CD4-positive, alpha-beta memory T cell (primary cell): ENCODE results near the gene UMAD1. TPM values are rescaled to one million over a fixed set of nuclear protein-coding genes. Genes with fewer than 3 reads are reported as not detected.
A peak's percentile ranks its signal among the peaks of the same experiment; 100 is the strongest.

Experiments
- CTCF ChIA-PET: fragments of 350-600 bp; sonication (Branson Sonifier 250); formaldehyde crosslinking; loops from one replicate; lab custom pipeline; 2021; ENCODE audit warnings: inconsistent platforms; ENCODE audit not compliant: partially characterized antibody; lab: Charles Lee
- POLR2A ChIA-PET: fragments of 350-600 bp; sonication (Branson Sonifier 250); formaldehyde crosslinking; loops from one replicate; lab custom pipeline; 2021; ENCODE audit not compliant: partially characterized antibody; lab: Charles Lee
- DNase-seq, 5 donors: peaks; one replicate each; pipeline versions ENCODE4 v3.0.0 to v3.0.0-alpha.2; 2020 to 2022; ENCODE audit warnings: mixed read lengths in 1 of 5
- H3K27ac ChIP-seq: one replicate; pipeline ENCODE4 v1.7.0; 2013; ENCODE audit warnings: low read depth, low read length
- H3K27me3 ChIP-seq: 2 replicates; pipeline ENCODE4 v1.7.0; 2013; ENCODE audit warnings: mild to moderate bottlenecking, low read length, moderate library complexity; ENCODE audit not compliant: insufficient read depth
- H3K36me3 ChIP-seq: 2 replicates; pipeline ENCODE4 v1.7.0; 2013; ENCODE audit warnings: mild to moderate bottlenecking, low read length, moderate library complexity; ENCODE audit not compliant: insufficient read depth
- H3K4me1 ChIP-seq: 2 replicates; pipeline ENCODE4 v1.7.0; 2013; ENCODE audit warnings: mild to moderate bottlenecking, low read length, moderate library complexity; ENCODE audit not compliant: insufficient read depth
- H3K4me3 ChIP-seq, 2 donors: one replicate each; pipeline ENCODE4 v1.7.0; 2013; ENCODE audit warnings: low read length in 2 of 2, mild to moderate bottlenecking in 1 of 2
- H3K9me3 ChIP-seq, 2 donors: one replicate each; pipeline ENCODE4 v1.7.0; 2013; ENCODE audit warnings: low read length in 2 of 2, control low read depth in 1 of 2; ENCODE audit not compliant: control insufficient read depth in 1 of 2
- H3K27ac Mint-ChIP-seq, 7 donors: one replicate each; pipeline ENCODE4 v1.8.0; 2020 to 2021; ENCODE audit warnings: mixed read lengths in 7 of 7, mild to moderate bottlenecking in 6 of 7, inconsistent platforms in 3 of 7, moderate library complexity in 3 of 7
- H3K27me3 Mint-ChIP-seq, 2 donors: one replicate each; pipeline ENCODE4 v1.8.0; 2020 to 2021; ENCODE audit warnings: mixed read lengths in 2 of 2
- H3K36me3 Mint-ChIP-seq, 2 donors: one replicate each; pipeline ENCODE4 v1.8.0; 2020 to 2021; ENCODE audit warnings: mixed read lengths in 2 of 2, inconsistent platforms in 1 of 2, mild to moderate bottlenecking in 1 of 2
- H3K4me1 Mint-ChIP-seq, 4 donors: one replicate each; pipeline ENCODE4 v1.8.0; 2020 to 2021; ENCODE audit warnings: mixed read lengths in 4 of 4, mild to moderate bottlenecking in 1 of 4
- H3K4me3 Mint-ChIP-seq, 8 donors: one replicate each; pipeline ENCODE4 v1.8.0; 2020 to 2021; ENCODE audit warnings: mixed read lengths in 8 of 8, mild to moderate bottlenecking in 7 of 8, moderate library complexity in 6 of 8, inconsistent platforms in 3 of 8
- H3K9me3 Mint-ChIP-seq, 8 donors: one replicate each; pipeline ENCODE4 v1.8.0; 2020 to 2021; ENCODE audit warnings: mixed read lengths in 8 of 8, mild to moderate bottlenecking in 5 of 8, inconsistent platforms in 3 of 8, moderate library complexity in 1 of 8
- intact Hi-C: fragments of 100-400 bp; cut with micrococcal nuclease; formaldehyde crosslinking; loops from one replicate; pipeline ENCODE4 v1.15.1; 2023
- polyA plus RNA-seq, 2 donors: library from polyadenylated mRNA; unstranded; fragments of 300-500 nt; fragmentation: Illumina TruSeq; gene quantifications; one replicate each; pipeline ENCODE4 v1.2.3, GENCODE V29; 2021
- total RNA-seq, 2 experiments: library from RNA; stranded (reverse); gene quantifications; one replicate each; pipeline ENCODE4 v1.2.3, GENCODE V29; 2021

UMAD1 gene
- total and polyA plus RNA-seq, 4 experiments from 2014 or later, result 23.5 to 36.7 (median 27.6) TPM

DNA sequence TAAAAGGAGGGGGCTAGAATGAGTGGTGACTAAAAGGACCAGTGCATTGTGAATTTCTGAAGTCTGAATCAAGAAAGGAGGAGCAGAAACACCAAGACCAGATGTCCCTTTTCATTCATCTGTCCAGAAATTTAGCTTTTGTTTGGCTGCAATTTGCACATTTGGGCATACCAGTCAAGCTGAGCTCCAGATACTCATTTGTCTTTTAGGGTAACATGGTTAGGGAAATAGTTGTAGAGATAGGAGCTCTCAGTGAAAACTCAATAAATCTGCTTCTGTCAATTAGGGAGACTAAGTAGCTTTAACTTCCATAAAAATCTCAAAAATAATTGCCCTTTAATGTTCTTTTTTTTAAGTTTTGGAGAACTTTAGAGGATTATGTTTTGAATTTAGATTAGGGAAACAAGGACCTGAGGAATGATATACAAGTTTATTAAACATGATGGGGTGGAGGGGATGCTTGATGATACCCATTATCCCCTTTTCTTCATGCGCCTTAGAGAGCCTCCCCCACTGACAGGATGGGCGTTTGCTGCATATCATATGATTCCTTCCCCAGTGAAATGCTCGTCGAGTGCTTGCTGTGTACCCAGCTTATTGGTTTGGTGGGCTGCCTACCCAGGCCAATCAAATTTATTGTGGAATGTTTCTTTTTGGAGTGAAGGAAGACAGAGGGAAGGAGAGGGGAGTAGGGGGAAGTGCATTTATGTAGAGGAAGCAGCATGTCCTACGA is 128.6 kb downstream of the UMAD1 start:
- H3K4me3 ChIP-seq, result no peak overlapping the region
- Mint-ChIP-seq H3K4me3 (no peak overlapping the region), H3K36me3 (no peaks in the 10 kb centered on the region), H3K9me3 (no peaks in the 10 kb centered on the region), H3K4me1 (peaks cover 22 to 33% (median 25%) of the 10 kb centered on the region in 4 donors), H3K27ac (peak overlapping the region in 2 of 7 donors; percentile 6 to 30), H3K27me3 (no peaks in the 10 kb centered on the region)
- no peak overlapping the region for H3K27ac ChIP-seq
- H3K4me1 ChIP-seq, result peaks cover 21% of the 10 kb centered on the region
- DNase-seq, result no peak
- H3K27me3 ChIP-seq, result no peaks in the 10 kb centered on the region
- no peaks in the 10 kb centered on the region for H3K36me3 ChIP-seq
- ChIA-PET POLR2A (no interaction called here), CTCF (interaction anchor here (0.7 to 1.2 kb wide), 2 partner anchors 11 to 421 kb away, joined by 3 to 4 read pairs; no protein-coding TSS in a partner anchor)
- intact Hi-C loops, result no loop called here
- no peaks in the 10 kb centered on the region for H3K9me3 ChIP-seq

- Histone ChIP-seq H3K36me3 (no peaks in the 10 kb centered on the region), H3K4me3 (no peak overlapping the region), H3K27ac (no peak overlapping the region), H3K9me3 (no peaks in the 10 kb centered on the region), H3K4me1 (peaks cover 13% of the 10 kb centered on the region), H3K27me3 (no peaks in the 10 kb centered on the region)
- H3K4me3 Mint-ChIP-seq, result no peak overlapping the region
- POLR2A ChIA-PET, result no interaction called here
- H3K9me3 Mint-ChIP-seq, result no peaks in the 10 kb centered on the region
- DNase-seq, result no peak
- intact Hi-C loops, result no loop called here
- peaks cover 14 to 29% (median 20%) of the 10 kb centered on the region in 4 donors for H3K4me1 Mint-ChIP-seq
- CTCF ChIA-PET, result interaction anchor here (1.2 kb wide), 1 partner anchor 420 kb away, joined by 4 read pairs; no protein-coding TSS in a partner anchor
- H3K36me3 Mint-ChIP-seq, result peaks cover 0 to 5% of the 10 kb centered on the region in 2 donors
- no peaks in the 10 kb centered on the region for H3K27me3 Mint-ChIP-seq
- peak overlapping the region in 1 of 7 donors; percentile 53 for H3K27ac Mint-ChIP-seq
Observed at GRCh38 chr7:7769710-7770627, 129.4 kb downstream of the UMAD1 start.

GRCh38 chr7:7771452-7771851 is 130.9 kb downstream of the UMAD1 start:
- Histone ChIP-seq H3K36me3 (no peaks in the 10 kb centered on the region), H3K4me3 (no peak overlapping the region), H3K4me1 (peaks cover 11% of the 10 kb centered on the region), H3K27me3 (no peaks in the 10 kb centered on the region), H3K27ac (no peak overlapping the region), H3K9me3 (no peaks in the 10 kb centered on the region)
- no peak for DNase-seq
- Mint-ChIP-seq H3K4me3 (no peak overlapping the region), H3K4me1 (peaks cover 11 to 28% (median 19%) of the 10 kb centered on the region in 4 donors), H3K27ac (no peak overlapping the region), H3K9me3 (no peaks in the 10 kb centered on the region), H3K27me3 (no peaks in the 10 kb centered on the region), H3K36me3 (peaks cover 0 to 5% of the 10 kb centered on the region in 2 donors)
- ChIA-PET CTCF (interaction anchor here (2.7 kb wide), 1 partner anchor 10 kb away, joined by 12 read pairs; no protein-coding TSS in a partner anchor), POLR2A (no interaction called here)
- intact Hi-C loops, result no loop called here

DNA sequence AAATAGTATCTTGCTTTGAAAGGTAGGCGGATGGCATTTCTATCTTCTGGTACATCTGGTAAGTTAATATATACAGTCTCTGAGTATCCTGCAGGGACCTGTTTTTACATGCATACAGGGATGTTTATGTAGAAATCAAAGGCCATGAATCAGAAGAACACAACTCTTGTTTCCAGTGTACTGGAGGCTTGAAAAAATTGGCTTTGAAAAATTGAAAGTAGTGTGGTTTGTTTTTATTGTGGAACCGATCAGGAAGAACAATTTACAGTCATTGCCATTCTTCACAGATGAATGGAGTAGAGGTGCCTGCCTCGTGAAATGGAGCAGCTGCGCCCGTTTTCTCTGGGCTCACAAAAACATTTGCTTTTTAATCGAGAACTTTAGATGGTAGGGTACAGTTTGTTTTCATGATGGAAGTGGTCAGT is 131.9 kb downstream of the UMAD1 start:
- Histone ChIP-seq H3K9me3 (no peaks in the 10 kb centered on the region), H3K27me3 (no peaks in the 10 kb centered on the region), H3K4me3 (no peak overlapping the region), H3K36me3 (no peaks in the 10 kb centered on the region), H3K4me1 (peaks cover 11% of the 10 kb centered on the region), H3K27ac (no peak overlapping the region)
- H3K27ac Mint-ChIP-seq, result peak overlapping the region in 6 of 7 donors; percentile 39 to 79 (median 66)
- peak overlapping the region; percentile 57 to 89 (median 83) for H3K4me3 Mint-ChIP-seq
- no peaks in the 10 kb centered on the region for H3K27me3 Mint-ChIP-seq
- peaks cover 0 to 5% of the 10 kb centered on the region in 2 donors for H3K36me3 Mint-ChIP-seq
- H3K4me1 Mint-ChIP-seq, result peaks cover 11 to 28% (median 19%) of the 10 kb centered on the region in 4 donors
- ChIA-PET CTCF (interaction anchor here (0.8 to 2.7 kb wide), 5 partner anchors 8 to 443 kb away, joined by 3 to 12 read pairs (median 4); no protein-coding TSS in a partner anchor), POLR2A (interaction anchor here (1.0 to 1.2 kb wide), 3 partner anchors 8 to 353 kb away, joined by 3 to 4 read pairs (median 4); no protein-coding TSS in a partner anchor)
- intact Hi-C loops, result no loop called here
- no peaks in the 10 kb centered on the region for H3K9me3 Mint-ChIP-seq
- DNase-seq, result no peak

GRCh38 chr7:7773334-7774309 is 133.1 kb downstream of the UMAD1 start:
- Mint-ChIP-seq H3K4me1 (peaks cover 13 to 31% (median 21%) of the 10 kb centered on the region in 4 donors), H3K27ac (peak overlapping the region in 1 of 7 donors; percentile 63), H3K36me3 (peaks cover 0 to 9% of the 10 kb centered on the region in 2 donors), H3K4me3 (no peak overlapping the region), H3K27me3 (no peaks in the 10 kb centered on the region), H3K9me3 (no peaks in the 10 kb centered on the region)
- POLR2A ChIA-PET, result interaction anchor here (0.6 to 1.3 kb wide), 6 partner anchors 9 to 352 kb away, joined by 3 to 4 read pairs (median 3); no protein-coding TSS in a partner anchor
- no peaks in the 10 kb centered on the region for H3K36me3 ChIP-seq
- DNase-seq, result no peak
- peaks cover 11% of the 10 kb centered on the region for H3K4me1 ChIP-seq
- H3K9me3 ChIP-seq, result no peaks in the 10 kb centered on the region
- CTCF ChIA-PET, result interaction anchor here (0.9 to 2.7 kb wide), 4 partner anchors 10 to 262 kb away, joined by 3 to 12 read pairs (median 4); no protein-coding TSS in a partner anchor
- H3K4me3 ChIP-seq, result no peak overlapping the region
- H3K27ac ChIP-seq, result no peak overlapping the region
- H3K27me3 ChIP-seq, result no peaks in the 10 kb centered on the region
- intact Hi-C loops, result no loop called here

DNA sequence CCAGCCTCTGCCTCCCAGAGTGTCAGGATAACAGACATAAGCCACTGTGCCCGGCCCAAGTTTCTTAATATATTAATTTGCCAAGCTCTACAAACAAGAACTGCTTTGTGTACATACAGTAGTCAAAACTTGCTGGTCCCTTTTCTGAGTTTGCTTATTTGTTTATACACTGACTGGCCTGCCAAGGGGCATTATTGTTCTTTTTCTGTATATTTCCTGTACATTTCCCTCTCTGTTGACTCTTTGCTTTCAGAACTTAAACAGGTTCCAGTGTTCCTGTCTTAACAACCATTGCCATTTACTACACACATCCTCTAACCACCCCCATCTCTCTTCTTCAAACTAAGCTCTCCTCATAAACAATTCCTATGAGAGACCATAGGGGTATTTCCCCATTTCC is 139.3 kb downstream of the UMAD1 start:
- H3K9me3 Mint-ChIP-seq, result no peaks in the 10 kb centered on the region
- H3K36me3 Mint-ChIP-seq, result peaks cover 0 to 5% of the 10 kb centered on the region in 2 donors

More for the DNA sequence above, 139.3 kb downstream of the UMAD1 start:
- CTCF ChIA-PET, result interaction anchor here (0.8 to 2.0 kb wide), 2 partner anchors 13 to 15 kb away, joined by 4 to 5 read pairs; no protein-coding TSS in a partner anchor
- Histone ChIP-seq H3K27ac (no peak overlapping the region), H3K4me3 (no peak overlapping the region), H3K27me3 (no peaks in the 10 kb centered on the region), H3K9me3 (no peaks in the 10 kb centered on the region), H3K4me1 (peaks cover 9% of the 10 kb centered on the region), H3K36me3 (no peaks in the 10 kb centered on the region)
- peaks cover 12 to 30% (median 22%) of the 10 kb centered on the region in 4 donors for H3K4me1 Mint-ChIP-seq
- intact Hi-C loops, result no loop called here
- POLR2A ChIA-PET, result no interaction called here
- H3K4me3 Mint-ChIP-seq, result no peak overlapping the region
- H3K27me3 Mint-ChIP-seq, result no peaks in the 10 kb centered on the region
- DNase-seq, result no peak
- H3K27ac Mint-ChIP-seq, result peak overlapping the region in 3 of 7 donors; percentile 8 to 42 (median 25)
